Measurements from ENCODE around the gene GPX1. TPM values are rescaled to one million over a fixed set of nuclear protein-coding genes. Genes with fewer than 3 reads are reported as not detected.

Gene GPX1
- total and polyA plus RNA-seq, 2 of the 8 experiments (the other 6 are each of a cell fraction or from before 2014, with no cell fraction given): 250 to 757 TPM

- H3K18ac ChIP-seq (ENCODE audit: extremely low read depth, low read length): no peak overlapping the region
- H4K8ac ChIP-seq (ENCODE audit: extremely low read depth, insufficient read depth, low read length): no peak overlapping the region
- no peaks in the 10 kb centered on the region; the same call in 1 of the 2 replicates for H3K23me2 ChIP-seq (ENCODE audit: low read depth, low read length)
- H3K14ac ChIP-seq (ENCODE audit: insufficient read length): no peak overlapping the region
- H2BK12ac ChIP-seq (ENCODE audit: low read depth, low read length): peak overlapping the region; percentile 50; the same call in 1 of the 2 replicates
- ChIA-PET POLR2A (ENCODE audit: partially characterized antibody) (interaction anchor here (0.7 to 4.3 kb wide), 5 partner anchors 7 to 119 kb away, joined by 3 to 20 read pairs (median 6); partner anchors contain the start of genes DAG1, GPX1 and USP4), CTCF (ENCODE audit: partially characterized antibody) (interaction anchor here (1.2 to 2.9 kb wide), 5 partner anchors 9 to 103 kb away, joined by 3 to 11 read pairs (median 6); partner anchors contain the start of gene USP4)
- H4K20me1 ChIP-seq (replicated peaks in 1 of 2; ENCODE audit: control insufficient read depth in 1 of 2, insufficient read depth in 2 of 2, low read length in 2 of 2): no peaks in the 10 kb centered on the region
- no peak overlapping the region for H4K5ac ChIP-seq (ENCODE audit: insufficient read length, low read depth, low read length)
- H3K4me1 ChIP-seq (replicated peaks in 1 of 4; ENCODE audit: control insufficient read depth in 3 of 4, insufficient read depth in 4 of 4, low read length in 3 of 4): no peaks in the 10 kb centered on the region; a peak in 1 of 7 replicates
- H3K9ac ChIP-seq (replicated peaks in 1 of 4; ENCODE audit: extremely low read depth in 1 of 4, low read depth in 3 of 4, low read length in 3 of 4): no peak overlapping the region
- H3K27ac ChIP-seq (ENCODE audit: low read depth, low read length): no peak overlapping the region
- no peaks in the 10 kb centered on the region; the same call in 1 of the 2 replicates for H3K79me1 ChIP-seq (ENCODE audit: low read depth, low read length)
- H3K9me3 ChIP-seq (ENCODE audit: insufficient read depth in 2 of 2, low read depth in 1 of 2, low read length in 1 of 2): no peaks in the 10 kb centered on the region
- H3K4me2 ChIP-seq (ENCODE audit: insufficient read depth in 1 of 2, low read depth in 2 of 2, low read length in 2 of 2): no peak overlapping the region
- no peak overlapping the region for H3K56ac ChIP-seq (replicated peaks; ENCODE audit: insufficient read length, low read depth, low read length)
- DNase-seq (ENCODE audit: low read depth in 1 of 2, low spot score in 2 of 2): no peak
- H2BK120ac ChIP-seq (replicated peaks; ENCODE audit: low read depth, low read length): no peak overlapping the region
- no peak overlapping the region for H3K23ac ChIP-seq (ENCODE audit: insufficient read length)
- peaks cover 0 to 7% (median 4%) of the 10 kb centered on the region in 4 experiments; a peak in 5 of 8 replicates for H3K36me3 ChIP-seq (ENCODE audit: control insufficient read depth in 2 of 4, insufficient read depth in 4 of 4, low read length in 3 of 4)
- no peaks in the 10 kb centered on the region for H3K27me3 ChIP-seq (replicated peaks in 1 of 4; ENCODE audit: control insufficient read depth in 3 of 4, extremely low read depth in 1 of 4, insufficient read depth in 3 of 4, low read length in 3 of 4)
- peaks cover 0 to 6% of the 10 kb centered on the region in 2 experiments; a peak in 2 of 4 replicates for H3K79me2 ChIP-seq (ENCODE audit: control insufficient read depth in 1 of 2, insufficient read depth in 2 of 2, low read length in 2 of 2)
- no peak overlapping the region for H2AK5ac ChIP-seq (ENCODE audit: low read depth, low read length)
- H2BK15ac ChIP-seq (ENCODE audit: low read length): no peak overlapping the region
- H4K91ac ChIP-seq (replicated peaks; ENCODE audit: insufficient read length, low read length): no peak overlapping the region
- H3K4me3 ChIP-seq (ENCODE audit: extremely low read depth in 1 of 4, insufficient read depth in 2 of 4, low read depth in 3 of 4, low read length in 4 of 4): no peak overlapping the region
- no peak for FAIRE-seq
- H2AFZ ChIP-seq (ENCODE audit: low read length): no peak overlapping the region
- H3K4ac ChIP-seq (replicated peaks; ENCODE audit: insufficient read length, low read depth, low read length): no peak overlapping the region
- H2BK5ac ChIP-seq (ENCODE audit: low read depth, low read length): no peak overlapping the region
- WGBS, 2 experiments (ENCODE audit: extremely low coverage in 1 of 2, insufficient coverage in 1 of 2, insufficient read length in 1 of 2, insufficient replicate concordance in 2 of 2, low coverage in 1 of 2, low lambda C conversion rate in 2 of 2, missing lambda C conversion rate in 1 of 2): 86% methylated on average over 1 of the region's 1 CpG; no CpG with 5 or more reads in 1 of the 2 experiments
- H2BK20ac ChIP-seq (ENCODE audit: low read length): no peak overlapping the region
- TF ChIP-seq MAX (IDR thresholded peaks at IDR 0.05): no peak
- TF ChIP-seq CBX5 (IDR thresholded peaks at IDR 0.05; ENCODE audit: low read depth, low read length): no peak
- no peak for TF ChIP-seq BCL11A (IDR thresholded peaks at IDR 0.05; ENCODE audit: low read depth in 2 of 2, low read length in 2 of 2)
- no peak for TF ChIP-seq RBBP5 (IDR thresholded peaks at IDR 0.05; ENCODE audit: borderline replicate concordance, low read depth, low read length)
- no peak for TF ChIP-seq BACH1 (IDR thresholded peaks at IDR 0.05; ENCODE audit: low read length)
- TF ChIP-seq YY1 (IDR thresholded peaks at IDR 0.05; ENCODE audit: low read depth, low read length): no peak
- no peak for TF ChIP-seq RFX5 (IDR thresholded peaks at IDR 0.05; ENCODE audit: borderline replicate concordance, low read depth, low read length)
- TF ChIP-seq SIN3A (conservative IDR thresholded peaks at IDR 0.05 in 1 of 2, IDR thresholded peaks at IDR 0.05 in 1 of 2; ENCODE audit: low read depth in 1 of 2, low read length in 2 of 2): no peak
- TF ChIP-seq SIRT6 (IDR thresholded peaks at IDR 0.05; ENCODE audit: low read length): no peak
- TF ChIP-seq RAD21 (IDR thresholded peaks at IDR 0.05 in 1 of 2, conservative IDR thresholded peaks at IDR 0.05 in 1 of 2; ENCODE audit: low read depth in 2 of 2, low read length in 2 of 2): no peak
- TF ChIP-seq SIX5 (IDR thresholded peaks at IDR 0.05; ENCODE audit: low read depth, low read length): no peak
- TF ChIP-seq JUN (IDR thresholded peaks at IDR 0.05; ENCODE audit: low read depth, low read length): no peak
- TF ChIP-seq TBP (IDR thresholded peaks at IDR 0.05; ENCODE audit: low read depth, low read length): no peak
Observed at GRCh38 chr3:49351521-49352011, 6.6 kb downstream of the GPX1 start.
